Ishikawa (cell line): ENCODE results near the gene RUSC2.

Experiments
- TAF1 ChIP-seq: IDR thresholded peaks from 2 replicates; pipeline ENCODE4 v1.6.1; 2012; ENCODE audit warnings: low read depth, mild to moderate bottlenecking
- ZBTB7A ChIP-seq: IDR thresholded peaks from 2 replicates; pipeline ENCODE4 v1.6.1; 2012; ENCODE audit warnings: low read depth

- TF ChIP-seq ZBTB7A (no peak), TAF1 (no peak)
Measured at GRCh38 chr9:35448496-35448895, 41.4 kb upstream of the RUSC2 start.
